WTC11 (cell line): ENCODE data around the gene CTIF. TPM values are rescaled to one million over a fixed set of nuclear protein-coding genes. Genes with fewer than 3 reads are reported as not detected.

Experiments
- ATAC-seq: fragments of 200-7000 bp; cut with Tn5 transposase; 2 replicates; pipeline ENCODE4 v1.10.0; 2021; ENCODE audit warnings: mild to moderate bottlenecking, moderate library complexity
- CTCF ChIA-PET: fragments of 300-600 bp; sonication (Branson Sonifier 250); formaldehyde crosslinking; loops from one replicate; lab custom pipeline; 2021; ENCODE audit warnings: antibody characterized with exemption; lab: Charles Lee
- POLR2A ChIA-PET: fragments of 350-600 bp; sonication (Branson Sonifier 250); formaldehyde crosslinking; loops from one replicate; lab custom pipeline; 2021; ENCODE audit warnings: antibody characterized with exemption; lab: Charles Lee
- DNase-seq: peaks from one replicate; pipeline ENCODE4 v3.0.0; 2021; ENCODE audit warnings: low spot score
- H3K27ac Mint-ChIP-seq: 2 replicates; pipeline ENCODE4 v1.8.0; 2021; ENCODE audit warnings: mixed read lengths
- H3K27me3 Mint-ChIP-seq: 2 replicates; pipeline ENCODE4 v1.8.0; 2021; ENCODE audit warnings: low read depth, mild to moderate bottlenecking, moderate library complexity, mixed read lengths
- H3K36me3 Mint-ChIP-seq: 2 replicates; pipeline ENCODE4 v1.8.0; 2021; ENCODE audit warnings: mixed read lengths
- H3K4me1 Mint-ChIP-seq: 2 replicates; pipeline ENCODE4 v1.8.0; 2022; ENCODE audit warnings: mixed read lengths
- H3K4me3 Mint-ChIP-seq: 2 replicates; pipeline ENCODE4 v1.8.0; 2021; ENCODE audit warnings: mild to moderate bottlenecking, moderate library complexity, mixed read lengths
- H3K9me3 Mint-ChIP-seq: 2 replicates; pipeline ENCODE4 v1.8.0; 2021; ENCODE audit warnings: mixed read lengths
- AFF4 ChIP-seq: sonication (generic); formaldehyde crosslinking; IDR thresholded peaks from 2 replicates; pipeline ENCODE4 v1.8.1; 2023; ENCODE audit warnings: mild to moderate bottlenecking, missing genetic modification reagents, borderline replicate concordance
- EMX1 ChIP-seq: fragments of 250-450 bp; sonication (Bioruptor Pico); IDR thresholded peaks from 2 replicates; pipeline ENCODE4 v1.8.0; 2021; ENCODE audit warnings: mild to moderate bottlenecking
- ESRRA ChIP-seq: sonication (generic); formaldehyde crosslinking; IDR thresholded peaks from 2 replicates; pipeline ENCODE4 v1.8.1; 2022; ENCODE audit warnings: mild to moderate bottlenecking, missing genetic modification reagents, borderline replicate concordance
- ETV6 ChIP-seq: sonication (generic); formaldehyde crosslinking; IDR thresholded peaks from 2 replicates; pipeline ENCODE4 v1.8.1; 2022; ENCODE audit warnings: mild to moderate bottlenecking, missing genetic modification reagents
- GABPB1 ChIP-seq: sonication (generic); formaldehyde crosslinking; IDR thresholded peaks from 2 replicates; pipeline ENCODE4 v1.8.1; 2023; ENCODE audit warnings: mild to moderate bottlenecking, missing genetic modification reagents
- HMGA2 ChIP-seq: fragments of 250-450 bp; sonication (Bioruptor Pico); IDR thresholded peaks from 2 replicates; pipeline ENCODE4 v1.4.0; 2021; ENCODE audit warnings: mild to moderate bottlenecking, moderate library complexity
- IRF2 ChIP-seq: sonication (generic); formaldehyde crosslinking; IDR thresholded peaks from 2 replicates; pipeline ENCODE4 v1.8.0; 2022; ENCODE audit warnings: low read depth, missing genetic modification reagents, borderline replicate concordance
- NFATC4 ChIP-seq: fragments of 250-450 bp; sonication (Bioruptor Pico); IDR thresholded peaks from 2 replicates; pipeline ENCODE4 v1.9.0; 2021; ENCODE audit warnings: mild to moderate bottlenecking
- NR1H2 ChIP-seq: sonication (generic); formaldehyde crosslinking; IDR thresholded peaks from 2 replicates; pipeline ENCODE4 v1.9.0; 2021; ENCODE audit warnings: mild to moderate bottlenecking, moderate library complexity, missing genetic modification reagents
- OVOL2 ChIP-seq: fragments of 250-450 bp; sonication (Bioruptor Pico); IDR thresholded peaks from 2 replicates; pipeline ENCODE4 v1.9.0; 2021; ENCODE audit warnings: mild to moderate bottlenecking, borderline replicate concordance
- SMAD4 ChIP-seq: sonication (generic); formaldehyde crosslinking; IDR thresholded peaks from 2 replicates; pipeline ENCODE4 v1.8.0; 2022; ENCODE audit warnings: mild to moderate bottlenecking, missing genetic modification reagents
- TEAD4 ChIP-seq: sonication (generic); formaldehyde crosslinking; IDR thresholded peaks from 2 replicates; pipeline ENCODE4 v1.8.0; 2022; ENCODE audit warnings: mild to moderate bottlenecking, missing genetic modification reagents
- ZBTB21 ChIP-seq: sonication (generic); formaldehyde crosslinking; IDR thresholded peaks from 2 replicates; pipeline ENCODE4 v1.8.1; 2023; ENCODE audit warnings: mild to moderate bottlenecking, missing genetic modification reagents, borderline replicate concordance
- ZNF121 ChIP-seq: sonication (generic); formaldehyde crosslinking; IDR thresholded peaks from 2 replicates; pipeline ENCODE4 v1.8.0; 2023; ENCODE audit warnings: missing genetic modification reagents
- ZNF138 ChIP-seq: sonication (generic); formaldehyde crosslinking; conservative IDR thresholded peaks from 2 replicates; pipeline ENCODE4 v1.8.1; 2022; ENCODE audit warnings: mild to moderate bottlenecking, moderate library complexity, missing genetic modification reagents
- ZNF396 ChIP-seq: fragments of 250-450 bp; sonication (Bioruptor Pico); IDR thresholded peaks from 2 replicates; pipeline ENCODE4 v1.8.0; 2021; ENCODE audit warnings: mild to moderate bottlenecking, moderate library complexity, borderline replicate concordance
- total RNA-seq: library from RNA; stranded (reverse); gene quantifications from 3 replicates; pipeline ENCODE4 v1.2.3, GENCODE V29; 2021
- TF ChIP-seq, protein P1 (sequence below): fragments of 250-450 bp; sonication (Bioruptor Pico); IDR thresholded peaks from 2 replicates; pipeline ENCODE4 v2.1.2; 2022; ENCODE audit warnings: mild to moderate bottlenecking, moderate library complexity
- TF ChIP-seq, protein P2 (sequence below): sonication (generic); formaldehyde crosslinking; IDR thresholded peaks from 2 replicates; pipeline ENCODE4 v1.8.0; 2023; ENCODE audit warnings: missing genetic modification reagents, mild to moderate bottlenecking, borderline replicate concordance
- TF ChIP-seq, protein P3 (sequence below): sonication (generic); formaldehyde crosslinking; IDR thresholded peaks from 2 replicates; pipeline ENCODE4 v1.8.0; 2022; ENCODE audit warnings: mild to moderate bottlenecking, missing genetic modification reagents
- TF ChIP-seq, protein P4 (sequence below): sonication (generic); formaldehyde crosslinking; IDR thresholded peaks from 2 replicates; pipeline ENCODE4 v1.8.1; 2022; ENCODE audit warnings: low read depth, missing genetic modification reagents, borderline replicate concordance

CTIF gene
- total RNA-seq, 1 experiment from 2014 or later: 28.5 TPM

DNA sequence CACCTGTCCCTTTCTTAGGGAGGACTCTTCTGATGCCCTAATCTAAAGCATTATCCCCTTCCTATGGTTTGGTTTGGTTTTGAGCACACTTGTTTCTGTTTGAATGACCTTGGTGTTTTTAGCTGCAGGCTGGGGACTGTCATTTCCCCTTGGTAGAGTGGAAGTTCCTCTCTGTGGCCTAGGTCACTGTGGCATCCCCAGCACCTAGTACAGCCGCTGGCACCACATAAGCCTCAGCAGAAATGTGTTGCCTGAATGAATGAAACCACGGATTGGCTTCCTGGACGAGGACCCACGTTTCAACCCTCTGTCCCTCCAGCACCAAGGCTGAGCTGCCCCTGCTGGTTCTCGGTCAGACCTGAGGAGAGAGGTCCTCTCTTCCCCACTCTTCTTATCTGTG, 159.9 kb downstream of the CTIF start:
- DNase-seq: no peak
- Mint-ChIP-seq H3K4me3 (no peak overlapping the region), H3K4me1 (no peaks in the 10 kb centered on the region), H3K36me3 (no peaks in the 10 kb centered on the region), H3K9me3 (no peaks in the 10 kb centered on the region), H3K27ac (no peak overlapping the region), H3K27me3 (no peaks in the 10 kb centered on the region)
- ChIA-PET CTCF (interaction anchor here (1.3 kb wide), 1 partner anchor 34 kb away, joined by 3 read pairs; no protein-coding TSS in a partner anchor), POLR2A (no interaction called here)
- ATAC-seq: no peak
- TF ChIP-seq SMAD4 (CRISPR knock-in tag) (no peak), ZBTB21 (CRISPR knock-in tag) (no peak), NFATC4 (CRISPR knock-in tag) (no peak), ZNF396 (no peak), OVOL2 (CRISPR knock-in tag) (no peak)
- TF ChIP-seq, protein P1, sequence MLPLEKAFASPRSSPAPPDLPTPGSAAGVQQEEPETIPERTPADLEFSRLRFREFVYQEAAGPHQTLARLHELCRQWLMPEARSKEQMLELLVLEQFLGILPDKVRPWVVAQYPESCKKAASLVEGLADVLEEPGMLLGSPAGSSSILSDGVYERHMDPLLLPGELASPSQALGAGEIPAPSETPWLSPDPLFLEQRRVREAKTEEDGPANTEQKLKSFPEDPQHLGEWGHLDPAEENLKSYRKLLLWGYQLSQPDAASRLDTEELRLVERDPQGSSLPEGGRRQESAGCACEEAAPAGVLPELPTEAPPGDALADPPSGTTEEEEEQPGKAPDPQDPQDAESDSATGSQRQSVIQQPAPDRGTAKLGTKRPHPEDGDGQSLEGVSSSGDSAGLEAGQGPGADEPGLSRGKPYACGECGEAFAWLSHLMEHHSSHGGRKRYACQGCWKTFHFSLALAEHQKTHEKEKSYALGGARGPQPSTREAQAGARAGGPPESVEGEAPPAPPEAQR (CRISPR knock-in tag): no peak
- TF ChIP-seq, protein P2, sequence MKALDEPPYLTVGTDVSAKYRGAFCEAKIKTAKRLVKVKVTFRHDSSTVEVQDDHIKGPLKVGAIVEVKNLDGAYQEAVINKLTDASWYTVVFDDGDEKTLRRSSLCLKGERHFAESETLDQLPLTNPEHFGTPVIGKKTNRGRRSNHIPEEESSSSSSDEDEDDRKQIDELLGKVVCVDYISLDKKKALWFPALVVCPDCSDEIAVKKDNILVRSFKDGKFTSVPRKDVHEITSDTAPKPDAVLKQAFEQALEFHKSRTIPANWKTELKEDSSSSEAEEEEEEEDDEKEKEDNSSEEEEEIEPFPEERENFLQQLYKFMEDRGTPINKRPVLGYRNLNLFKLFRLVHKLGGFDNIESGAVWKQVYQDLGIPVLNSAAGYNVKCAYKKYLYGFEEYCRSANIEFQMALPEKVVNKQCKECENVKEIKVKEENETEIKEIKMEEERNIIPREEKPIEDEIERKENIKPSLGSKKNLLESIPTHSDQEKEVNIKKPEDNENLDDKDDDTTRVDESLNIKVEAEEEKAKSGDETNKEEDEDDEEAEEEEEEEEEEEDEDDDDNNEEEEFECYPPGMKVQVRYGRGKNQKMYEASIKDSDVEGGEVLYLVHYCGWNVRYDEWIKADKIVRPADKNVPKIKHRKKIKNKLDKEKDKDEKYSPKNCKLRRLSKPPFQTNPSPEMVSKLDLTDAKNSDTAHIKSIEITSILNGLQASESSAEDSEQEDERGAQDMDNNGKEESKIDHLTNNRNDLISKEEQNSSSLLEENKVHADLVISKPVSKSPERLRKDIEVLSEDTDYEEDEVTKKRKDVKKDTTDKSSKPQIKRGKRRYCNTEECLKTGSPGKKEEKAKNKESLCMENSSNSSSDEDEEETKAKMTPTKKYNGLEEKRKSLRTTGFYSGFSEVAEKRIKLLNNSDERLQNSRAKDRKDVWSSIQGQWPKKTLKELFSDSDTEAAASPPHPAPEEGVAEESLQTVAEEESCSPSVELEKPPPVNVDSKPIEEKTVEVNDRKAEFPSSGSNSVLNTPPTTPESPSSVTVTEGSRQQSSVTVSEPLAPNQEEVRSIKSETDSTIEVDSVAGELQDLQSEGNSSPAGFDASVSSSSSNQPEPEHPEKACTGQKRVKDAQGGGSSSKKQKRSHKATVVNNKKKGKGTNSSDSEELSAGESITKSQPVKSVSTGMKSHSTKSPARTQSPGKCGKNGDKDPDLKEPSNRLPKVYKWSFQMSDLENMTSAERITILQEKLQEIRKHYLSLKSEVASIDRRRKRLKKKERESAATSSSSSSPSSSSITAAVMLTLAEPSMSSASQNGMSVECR (CRISPR knock-in tag): no peak

GRCh38 chr18:48699761-48700160, 160.9 kb downstream of the CTIF start:
- Mint-ChIP-seq H3K4me1 (no peaks in the 10 kb centered on the region), H3K27me3 (no peaks in the 10 kb centered on the region), H3K9me3 (no peaks in the 10 kb centered on the region), H3K36me3 (no peaks in the 10 kb centered on the region), H3K27ac (no peak overlapping the region), H3K4me3 (no peak overlapping the region)
- CTCF ChIA-PET: interaction anchor here (0.6 to 0.7 kb wide), 2 partner anchors 12 to 129 kb away, joined by 3 to 6 read pairs; no protein-coding TSS in a partner anchor
- POLR2A ChIA-PET: no interaction called here
- no peak for DNase-seq
- no peak for ATAC-seq
- no peak for TF ChIP-seq TEAD4 (CRISPR knock-in tag)
- TF ChIP-seq ESRRA: no peak
- TF ChIP-seq GABPB1 (CRISPR knock-in tag): no peak
- TF ChIP-seq, protein P3, sequence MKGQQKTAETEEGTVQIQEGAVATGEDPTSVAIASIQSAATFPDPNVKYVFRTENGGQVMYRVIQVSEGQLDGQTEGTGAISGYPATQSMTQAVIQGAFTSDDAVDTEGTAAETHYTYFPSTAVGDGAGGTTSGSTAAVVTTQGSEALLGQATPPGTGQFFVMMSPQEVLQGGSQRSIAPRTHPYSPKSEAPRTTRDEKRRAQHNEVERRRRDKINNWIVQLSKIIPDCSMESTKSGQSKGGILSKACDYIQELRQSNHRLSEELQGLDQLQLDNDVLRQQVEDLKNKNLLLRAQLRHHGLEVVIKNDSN (CRISPR knock-in tag): no peak
- TF ChIP-seq IRF2 (CRISPR knock-in tag): no peak
- TF ChIP-seq ETV6 (CRISPR knock-in tag): no peak
- TF ChIP-seq EMX1 (CRISPR knock-in tag): no peak
- TF ChIP-seq, protein P4, sequence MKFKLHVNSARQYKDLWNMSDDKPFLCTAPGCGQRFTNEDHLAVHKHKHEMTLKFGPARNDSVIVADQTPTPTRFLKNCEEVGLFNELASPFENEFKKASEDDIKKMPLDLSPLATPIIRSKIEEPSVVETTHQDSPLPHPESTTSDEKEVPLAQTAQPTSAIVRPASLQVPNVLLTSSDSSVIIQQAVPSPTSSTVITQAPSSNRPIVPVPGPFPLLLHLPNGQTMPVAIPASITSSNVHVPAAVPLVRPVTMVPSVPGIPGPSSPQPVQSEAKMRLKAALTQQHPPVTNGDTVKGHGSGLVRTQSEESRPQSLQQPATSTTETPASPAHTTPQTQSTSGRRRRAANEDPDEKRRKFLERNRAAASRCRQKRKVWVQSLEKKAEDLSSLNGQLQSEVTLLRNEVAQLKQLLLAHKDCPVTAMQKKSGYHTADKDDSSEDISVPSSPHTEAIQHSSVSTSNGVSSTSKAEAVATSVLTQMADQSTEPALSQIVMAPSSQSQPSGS: no peak
- no peak for TF ChIP-seq ZNF121 (CRISPR knock-in tag)
- TF ChIP-seq HMGA2: no peak
- TF ChIP-seq ZNF138 (CRISPR knock-in tag): no peak
- TF ChIP-seq, protein P2 (CRISPR knock-in tag): no peak
- no peak for TF ChIP-seq AFF4 (CRISPR knock-in tag)
- no peak for TF ChIP-seq NR1H2
